Measurements from ENCODE around the gene UBE3D. TPM values are rescaled to one million over a fixed set of nuclear protein-coding genes. Genes with fewer than 3 reads are reported as not detected.

Gene UBE3D
- total and polyA plus RNA-seq, 2 of the 8 experiments (the other 6 are each of a cell fraction or from before 2014, with no cell fraction given), result 5.7 to 16.3 TPM

GRCh38 chr6:83114164-83114563 is 48.5 kb upstream of the UBE3D start (continued):
- TF ChIP-seq TAF1 (IDR thresholded peaks at IDR 0.05; ENCODE audit: low read depth, low read length) (no peak), JUND (IDR thresholded peaks at IDR 0.05; ENCODE audit: low read length) (no peak), RNF2 (IDR thresholded peaks at IDR 0.05; ENCODE audit: borderline replicate concordance, low read depth, low read length, missing control alignments, poor library complexity, severe bottlenecking) (no peak), SP2 (IDR thresholded peaks at IDR 0.05; ENCODE audit: low read length) (no peak)

All from H1 (cell line).